Measurements from ENCODE around the gene VSTM2B.

The VSTM2B gene

DNA sequence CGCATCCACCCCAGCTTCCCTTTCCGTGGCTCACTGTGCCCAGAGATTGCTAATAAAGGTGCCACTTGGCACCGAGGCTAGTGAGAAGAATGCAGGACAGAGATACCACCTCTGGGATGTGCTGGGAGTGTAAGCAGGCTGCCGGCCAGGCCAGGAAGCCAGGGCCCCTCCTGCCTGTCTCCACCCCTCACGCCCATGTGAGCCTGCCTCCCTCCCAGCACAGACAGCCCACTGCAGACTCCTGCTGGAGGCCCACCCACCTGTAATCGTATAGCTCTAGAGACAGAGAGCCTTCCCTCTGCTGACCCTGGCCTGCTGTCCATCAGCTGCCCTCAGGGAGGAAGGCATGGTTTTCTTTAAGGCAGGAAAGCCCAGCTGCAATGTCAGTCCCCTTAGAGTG, 13.9 kb downstream of the VSTM2B start:
- Histone ChIP-seq H3F3A (ENCODE audit: insufficient read depth, low read length) (no peaks in the 10 kb centered on the region), H3K9me2 (replicated peaks; ENCODE audit: insufficient read depth, low read length) (no peaks in the 10 kb centered on the region), H3K36me3 (replicated peaks; ENCODE audit: insufficient read depth, low read length) (no peaks in the 10 kb centered on the region), H3K27me3 (replicated peaks; ENCODE audit: insufficient read depth, low read length) (peaks cover 49% of the 10 kb centered on the region), H3K4me2 (ENCODE audit: low read depth, low read length) (no peak overlapping the region), H3K4me1 (ENCODE audit: low read length) (no peaks in the 10 kb centered on the region), H3K79me2 (ENCODE audit: low read length) (no peaks in the 10 kb centered on the region), H3K9me3 (replicated peaks; ENCODE audit: insufficient read depth, low read length) (no peaks in the 10 kb centered on the region), H3K4me3 (ENCODE audit: low read length) (no peak overlapping the region), H3K27ac (ENCODE audit: low read length) (no peak overlapping the region), H3K9ac (ENCODE audit: low read length) (no peak overlapping the region), H4K20me1 (ENCODE audit: insufficient read depth, low read length) (no peaks in the 10 kb centered on the region), H2AFZ (ENCODE audit: low read length) (no peak overlapping the region)
- no peak for DNase-seq
- TF ChIP-seq, protein P1, sequence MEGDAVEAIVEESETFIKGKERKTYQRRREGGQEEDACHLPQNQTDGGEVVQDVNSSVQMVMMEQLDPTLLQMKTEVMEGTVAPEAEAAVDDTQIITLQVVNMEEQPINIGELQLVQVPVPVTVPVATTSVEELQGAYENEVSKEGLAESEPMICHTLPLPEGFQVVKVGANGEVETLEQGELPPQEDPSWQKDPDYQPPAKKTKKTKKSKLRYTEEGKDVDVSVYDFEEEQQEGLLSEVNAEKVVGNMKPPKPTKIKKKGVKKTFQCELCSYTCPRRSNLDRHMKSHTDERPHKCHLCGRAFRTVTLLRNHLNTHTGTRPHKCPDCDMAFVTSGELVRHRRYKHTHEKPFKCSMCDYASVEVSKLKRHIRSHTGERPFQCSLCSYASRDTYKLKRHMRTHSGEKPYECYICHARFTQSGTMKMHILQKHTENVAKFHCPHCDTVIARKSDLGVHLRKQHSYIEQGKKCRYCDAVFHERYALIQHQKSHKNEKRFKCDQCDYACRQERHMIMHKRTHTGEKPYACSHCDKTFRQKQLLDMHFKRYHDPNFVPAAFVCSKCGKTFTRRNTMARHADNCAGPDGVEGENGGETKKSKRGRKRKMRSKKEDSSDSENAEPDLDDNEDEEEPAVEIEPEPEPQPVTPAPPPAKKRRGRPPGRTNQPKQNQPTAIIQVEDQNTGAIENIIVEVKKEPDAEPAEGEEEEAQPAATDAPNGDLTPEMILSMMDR (IDR thresholded peaks at IDR 0.05; ENCODE audit: low read length) = no peak
- TF ChIP-seq EZH2phosphoT487 (IDR thresholded peaks at IDR 0.05; ENCODE audit: low read length) = no peak
- no peak for TF ChIP-seq EZH2 (optimal IDR thresholded peaks at IDR 0.05; ENCODE audit: low read depth, low read length)

DNA sequence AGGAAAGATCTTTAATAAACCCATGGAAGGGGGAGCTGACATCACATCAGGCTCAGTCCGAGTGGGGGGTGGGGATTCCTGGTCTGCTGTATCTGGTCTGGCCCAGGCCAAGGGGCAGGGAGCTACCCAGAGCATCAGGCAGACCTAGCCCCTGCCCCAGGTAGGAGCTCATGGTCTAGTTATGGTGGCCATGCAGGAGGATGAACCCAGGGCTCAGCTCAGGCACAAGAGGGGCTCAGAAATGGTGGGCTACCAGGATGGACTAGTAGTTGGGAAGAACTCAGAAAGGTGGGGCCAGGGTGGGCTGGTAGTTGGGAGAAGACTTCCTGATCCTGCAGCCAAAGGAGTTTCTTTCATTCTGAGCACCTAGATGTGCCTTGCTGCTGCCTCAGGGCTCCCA, 14.3 kb downstream of the VSTM2B start:
- Histone ChIP-seq H3K4me1 (ENCODE audit: low read length) (no peaks in the 10 kb centered on the region), H3K79me2 (ENCODE audit: low read length) (no peaks in the 10 kb centered on the region), H3K4me2 (ENCODE audit: low read depth, low read length) (no peak overlapping the region), H3K9ac (ENCODE audit: low read length) (no peak overlapping the region), H3K36me3 (replicated peaks; ENCODE audit: insufficient read depth, low read length) (no peaks in the 10 kb centered on the region), H4K20me1 (ENCODE audit: insufficient read depth, low read length) (no peaks in the 10 kb centered on the region), H3K9me2 (replicated peaks; ENCODE audit: insufficient read depth, low read length) (no peaks in the 10 kb centered on the region), H3K27ac (ENCODE audit: low read length) (no peak overlapping the region), H2AFZ (ENCODE audit: low read length) (no peak overlapping the region), H3K27me3 (replicated peaks; ENCODE audit: insufficient read depth, low read length) (peaks cover 49% of the 10 kb centered on the region), H3K9me3 (replicated peaks; ENCODE audit: insufficient read depth, low read length) (no peaks in the 10 kb centered on the region), H3K4me3 (ENCODE audit: low read length) (no peak overlapping the region), H3F3A (ENCODE audit: insufficient read depth, low read length) (no peaks in the 10 kb centered on the region)
- DNase-seq = no peak
- TF ChIP-seq EZH2 (optimal IDR thresholded peaks at IDR 0.05; ENCODE audit: low read depth, low read length) (no peak), EZH2phosphoT487 (IDR thresholded peaks at IDR 0.05; ENCODE audit: low read length) (no peak)
- TF ChIP-seq, protein P1 (IDR thresholded peaks at IDR 0.05; ENCODE audit: low read length) = no peak

DNA sequence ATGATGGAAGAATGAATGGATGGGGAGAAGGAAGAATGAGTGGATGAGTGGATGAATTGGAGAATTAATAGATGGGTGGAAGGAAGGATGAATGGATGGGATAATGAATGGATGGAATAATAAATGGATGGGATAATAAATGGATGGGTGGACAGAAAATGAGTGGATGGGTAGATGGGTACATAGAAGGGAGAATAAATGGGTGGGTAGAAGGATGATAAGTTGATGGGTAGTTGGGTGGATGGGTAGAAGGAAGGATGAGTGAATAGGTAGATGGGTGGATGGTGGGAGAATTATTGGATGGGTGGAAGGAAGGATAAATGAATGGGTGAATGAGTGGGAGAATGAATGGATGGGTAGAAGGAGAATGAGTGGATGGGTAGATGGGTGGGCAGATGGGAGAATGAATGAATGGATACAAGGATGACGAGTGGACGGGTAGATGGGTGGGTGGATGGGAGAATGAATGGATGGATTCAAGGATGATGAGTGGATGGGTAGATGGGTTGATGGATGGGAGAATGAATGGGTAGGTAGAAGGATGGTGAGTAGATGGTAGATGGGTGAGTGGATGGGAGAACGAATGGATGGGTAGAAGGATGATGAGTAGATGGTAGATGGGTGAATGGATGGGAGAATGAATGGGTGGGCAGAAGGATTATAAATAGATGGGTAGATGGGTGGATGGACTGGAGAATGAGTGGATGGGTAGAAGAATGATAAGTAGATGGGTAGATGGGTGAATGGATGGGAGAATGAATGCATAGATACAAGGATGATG, 15.9 kb downstream of the VSTM2B start:
- Histone ChIP-seq H3K9ac (ENCODE audit: low read length) (no peak overlapping the region), H3K4me1 (ENCODE audit: low read length) (no peaks in the 10 kb centered on the region), H2AFZ (ENCODE audit: low read length) (no peak overlapping the region), H4K20me1 (ENCODE audit: insufficient read depth, low read length) (no peaks in the 10 kb centered on the region), H3F3A (ENCODE audit: insufficient read depth, low read length) (no peaks in the 10 kb centered on the region), H3K4me2 (ENCODE audit: low read depth, low read length) (no peak overlapping the region), H3K27me3 (replicated peaks; ENCODE audit: insufficient read depth, low read length) (peaks cover 39% of the 10 kb centered on the region), H3K9me3 (replicated peaks; ENCODE audit: insufficient read depth, low read length) (no peaks in the 10 kb centered on the region), H3K4me3 (ENCODE audit: low read length) (no peak overlapping the region), H3K27ac (ENCODE audit: low read length) (no peak overlapping the region), H3K9me2 (replicated peaks; ENCODE audit: insufficient read depth, low read length) (no peaks in the 10 kb centered on the region), H3K79me2 (ENCODE audit: low read length) (no peaks in the 10 kb centered on the region), H3K36me3 (replicated peaks; ENCODE audit: insufficient read depth, low read length) (no peaks in the 10 kb centered on the region)
- TF ChIP-seq, protein P1 (IDR thresholded peaks at IDR 0.05; ENCODE audit: low read length) = no peak
- TF ChIP-seq EZH2phosphoT487 (IDR thresholded peaks at IDR 0.05; ENCODE audit: low read length) (no peak), EZH2 (optimal IDR thresholded peaks at IDR 0.05; ENCODE audit: low read depth, low read length) (no peak)
- DNase-seq = no peak
